KMS-11 (cell line): ENCODE data around the gene MRPL10.

Source experiments
- H2AFZ ChIP-seq: fragments of 200-600 bp; sonication (generic); 2 replicates; pipeline ENCODE4 v1.6.1; 2016; ENCODE audit warnings: antibody characterized with exemption, mixed run types, low read depth
- H3K27ac ChIP-seq: fragments of 200-600 bp; sonication (generic); 2 replicates; pipeline ENCODE4 v1.6.1; 2016; ENCODE audit warnings: mild to moderate bottlenecking, mixed run types
- H3K27me3 ChIP-seq: fragments of 200-600 bp; sonication (generic); 2 replicates; pipeline ENCODE4 v1.6.1; 2017; ENCODE audit warnings: mild to moderate bottlenecking, low read depth, mixed run types, moderate library complexity; ENCODE audit not compliant: insufficient read depth
- H3K36me3 ChIP-seq: fragments of 200-600 bp; sonication (generic); 2 replicates; pipeline ENCODE4 v1.6.1; 2017; ENCODE audit warnings: mild to moderate bottlenecking, mixed run types; ENCODE audit not compliant: insufficient read depth
- H3K4me1 ChIP-seq: fragments of 200-600 bp; sonication (generic); 2 replicates; pipeline ENCODE4 v1.6.1; 2016; ENCODE audit warnings: mild to moderate bottlenecking, low read depth, mixed run types; ENCODE audit not compliant: poor library complexity, severe bottlenecking
- H3K4me2 ChIP-seq: fragments of 200-600 bp; sonication (generic); 2 replicates; pipeline ENCODE4 v1.7.0; 2016; ENCODE audit warnings: mild to moderate bottlenecking, mixed run types
- H3K4me3 ChIP-seq: fragments of 200-600 bp; sonication (generic); IDR thresholded peaks from 2 replicates; pipeline ENCODE4 v1.6.1; 2017; ENCODE audit warnings: low read depth, low read length, mixed read lengths; ENCODE audit not compliant: insufficient read depth
- H3K79me2 ChIP-seq: fragments of 200-600 bp; sonication (generic); 2 replicates; pipeline ENCODE4 v1.6.1; 2016; ENCODE audit warnings: low read depth, mixed run types; ENCODE audit not compliant: insufficient read depth
- H3K9ac ChIP-seq: fragments of 200-600 bp; sonication (generic); 2 replicates; pipeline ENCODE4 v1.6.1; 2016; ENCODE audit warnings: mild to moderate bottlenecking, mixed run types
- H4K20me1 ChIP-seq: fragments of 200-600 bp; sonication (generic); 2 replicates; pipeline ENCODE4 v1.6.1; 2016; ENCODE audit warnings: mild to moderate bottlenecking, mixed run types; ENCODE audit not compliant: insufficient read depth
- CTCF ChIP-seq: fragments of 200-600 bp; sonication (generic); conservative IDR thresholded peaks from 2 replicates; pipeline ENCODE4 v1.6.1; 2017; ENCODE audit warnings: low read depth, mild to moderate bottlenecking, antibody characterized with exemption, low read length, moderate library complexity, mixed read lengths

Gene MRPL10

GRCh38 chr17:47815106-47815918, 16.0 kb downstream of the MRPL10 start:
- Histone ChIP-seq H3K27ac (no peak overlapping the region), H3K36me3 (no peaks in the 10 kb centered on the region), H4K20me1 (no peaks in the 10 kb centered on the region), H3K9ac (no peak overlapping the region), H3K4me3 (no peak overlapping the region), H3K79me2 (no peaks in the 10 kb centered on the region), H2AFZ (no peak overlapping the region), H3K4me2 (no peak overlapping the region), H3K4me1 (peaks cover under 1% of the 10 kb centered on the region), H3K27me3 (no peaks in the 10 kb centered on the region)
- TF ChIP-seq CTCF = no peak

- no peak for TF ChIP-seq CTCF
- H4K20me1 ChIP-seq = no peaks in the 10 kb centered on the region
- H3K36me3 ChIP-seq = no peaks in the 10 kb centered on the region
- H3K4me3 ChIP-seq = no peak overlapping the region
- H3K27ac ChIP-seq = no peak overlapping the region
- peaks cover 4% of the 10 kb centered on the region for H3K4me1 ChIP-seq
- H3K79me2 ChIP-seq = no peaks in the 10 kb centered on the region
- no peak overlapping the region for H3K4me2 ChIP-seq
- no peak overlapping the region for H3K9ac ChIP-seq
- no peaks in the 10 kb centered on the region for H3K27me3 ChIP-seq
- H2AFZ ChIP-seq = no peak overlapping the region
These were observed 17.8 kb downstream of the MRPL10 start for GRCh38 chr17:47813512-47814031.

GRCh38 chr17:47813077-47813476, 18.3 kb downstream of the MRPL10 start:
- H3K36me3 ChIP-seq = no peaks in the 10 kb centered on the region
- H4K20me1 ChIP-seq = no peaks in the 10 kb centered on the region
- no peak overlapping the region for H3K4me2 ChIP-seq
- H3K27ac ChIP-seq = no peak overlapping the region
- no peaks in the 10 kb centered on the region for H3K79me2 ChIP-seq
- H3K9ac ChIP-seq = no peak overlapping the region
- H3K27me3 ChIP-seq = no peaks in the 10 kb centered on the region
- H3K4me1 ChIP-seq = peaks cover 4% of the 10 kb centered on the region
- no peak overlapping the region for H2AFZ ChIP-seq
- no peak for TF ChIP-seq CTCF
- no peak overlapping the region for H3K4me3 ChIP-seq

GRCh38 chr17:47812146-47812920, 19.0 kb downstream of the MRPL10 start:
- TF ChIP-seq CTCF = no peak
- Histone ChIP-seq H3K36me3 (no peaks in the 10 kb centered on the region), H3K4me2 (no peak overlapping the region), H3K9ac (no peak overlapping the region), H3K79me2 (no peaks in the 10 kb centered on the region), H3K4me1 (peaks cover 4% of the 10 kb centered on the region), H4K20me1 (no peaks in the 10 kb centered on the region), H3K4me3 (no peak overlapping the region), H3K27ac (no peak overlapping the region), H2AFZ (no peak overlapping the region), H3K27me3 (0 out of 2 replicates have a peak, but pooled peaks cover 2% of the 10 kb centered on the region)
